ENCODE measurements around the gene SAT2. TPM values are rescaled to one million over a fixed set of nuclear protein-coding genes. Genes with fewer than 3 reads are reported as not detected.
"Not testable (repeated sequence)": the region's sequence is repeated elsewhere in the genome, so short reads cannot be mapped to it uniquely, and the experiment has no call there.

SAT2 gene
- total RNA-seq, 1 donor from 2014 or later: 89.1 TPM

DNA sequence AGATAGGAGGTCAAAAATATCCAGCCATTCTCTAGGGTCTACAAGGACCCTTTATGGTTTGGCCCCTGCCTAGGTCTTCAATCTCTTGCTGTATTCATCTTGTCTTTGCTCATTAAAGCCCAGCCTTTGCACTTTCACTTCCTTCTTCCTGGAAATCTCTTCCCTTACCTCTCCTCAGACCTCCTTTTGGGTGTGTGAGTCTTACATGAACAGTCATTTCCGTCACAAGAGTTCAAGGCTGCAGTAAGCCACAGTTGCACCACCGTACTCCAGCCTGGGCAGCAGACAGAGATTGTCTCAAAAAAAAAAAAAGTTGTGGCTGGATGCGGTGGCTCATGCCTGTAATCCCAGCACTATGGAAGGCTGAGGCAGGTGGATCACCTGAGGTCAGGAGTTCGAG is 17.2 kb upstream of the SAT2 start:
- no peak overlapping the region for H3K4me3 Mint-ChIP-seq
- H3K36me3 Mint-ChIP-seq (ENCODE audit: low read depth): no peaks in the 10 kb centered on the region
- peak overlapping the region; percentile 54 for H3K27ac Mint-ChIP-seq (ENCODE audit: unreplicated experiment)

DNA sequence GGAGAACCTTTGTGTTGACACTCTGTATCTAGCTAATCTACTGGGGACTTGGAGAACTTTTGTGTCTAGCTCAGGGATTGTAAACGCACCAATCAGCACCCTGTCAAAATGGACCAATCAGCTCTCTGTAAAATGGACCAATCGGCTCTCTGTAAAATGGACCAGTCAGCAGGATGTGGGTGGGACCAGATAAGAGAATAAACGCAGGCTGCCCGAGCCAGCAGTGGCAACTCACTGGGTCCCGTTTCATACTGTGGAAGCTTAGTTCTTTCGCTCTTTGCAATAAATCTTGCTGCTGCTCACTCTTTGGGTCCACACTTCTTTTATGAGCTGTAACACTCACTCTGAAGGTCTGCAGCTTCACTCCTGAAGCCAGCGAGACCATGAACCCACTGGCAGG is 14.0 kb upstream of the SAT2 start:
- not testable (repeated sequence) for H3K27me3 Mint-ChIP-seq (ENCODE audit: low read depth); H3K4me1 Mint-ChIP-seq; H3K4me3 Mint-ChIP-seq; H3K27ac Mint-ChIP-seq (ENCODE audit: unreplicated experiment); H3K9me3 Mint-ChIP-seq; H3K36me3 Mint-ChIP-seq (ENCODE audit: low read depth); DNase-seq (ENCODE audit: low read depth, low spot score)

More for the DNA sequence above, 17.2 kb upstream of the SAT2 start:
- H3K9me3 Mint-ChIP-seq: no peaks in the 10 kb centered on the region
- H3K27me3 Mint-ChIP-seq (ENCODE audit: low read depth): peaks cover 4% of the 10 kb centered on the region
- H3K4me1 Mint-ChIP-seq: peaks cover under 1% of the 10 kb centered on the region
- TF ChIP-seq, protein P1, sequence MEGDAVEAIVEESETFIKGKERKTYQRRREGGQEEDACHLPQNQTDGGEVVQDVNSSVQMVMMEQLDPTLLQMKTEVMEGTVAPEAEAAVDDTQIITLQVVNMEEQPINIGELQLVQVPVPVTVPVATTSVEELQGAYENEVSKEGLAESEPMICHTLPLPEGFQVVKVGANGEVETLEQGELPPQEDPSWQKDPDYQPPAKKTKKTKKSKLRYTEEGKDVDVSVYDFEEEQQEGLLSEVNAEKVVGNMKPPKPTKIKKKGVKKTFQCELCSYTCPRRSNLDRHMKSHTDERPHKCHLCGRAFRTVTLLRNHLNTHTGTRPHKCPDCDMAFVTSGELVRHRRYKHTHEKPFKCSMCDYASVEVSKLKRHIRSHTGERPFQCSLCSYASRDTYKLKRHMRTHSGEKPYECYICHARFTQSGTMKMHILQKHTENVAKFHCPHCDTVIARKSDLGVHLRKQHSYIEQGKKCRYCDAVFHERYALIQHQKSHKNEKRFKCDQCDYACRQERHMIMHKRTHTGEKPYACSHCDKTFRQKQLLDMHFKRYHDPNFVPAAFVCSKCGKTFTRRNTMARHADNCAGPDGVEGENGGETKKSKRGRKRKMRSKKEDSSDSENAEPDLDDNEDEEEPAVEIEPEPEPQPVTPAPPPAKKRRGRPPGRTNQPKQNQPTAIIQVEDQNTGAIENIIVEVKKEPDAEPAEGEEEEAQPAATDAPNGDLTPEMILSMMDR (conservative IDR thresholded peaks at IDR 0.05): no peak
- no peak for DNase-seq (ENCODE audit: low read depth, low spot score)

DNA sequence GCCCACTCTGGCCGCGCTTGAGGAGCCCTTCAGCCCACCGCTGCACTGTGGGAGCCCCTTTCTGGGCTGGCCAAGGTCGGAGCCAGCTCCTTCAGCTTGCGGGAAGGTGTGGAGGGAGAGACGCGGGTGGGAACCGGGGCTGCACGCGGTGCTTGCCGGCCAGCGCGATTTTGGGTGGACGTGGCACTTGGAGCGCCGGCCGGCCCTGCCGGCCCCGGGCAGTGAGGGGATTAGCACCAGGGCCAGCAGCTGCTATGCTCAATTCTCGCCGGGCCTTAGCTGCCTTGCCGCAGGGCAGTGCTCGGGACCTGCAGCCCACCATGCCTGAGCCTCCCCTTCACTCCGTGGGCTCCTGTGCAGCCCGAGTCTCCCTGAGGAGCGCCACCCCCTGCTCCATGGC is 13.2 kb upstream of the SAT2 start:
- DNase-seq (ENCODE audit: low read depth, low spot score): no peak
- TF ChIP-seq, protein P1 (conservative IDR thresholded peaks at IDR 0.05): no peak
- Mint-ChIP-seq H3K27ac (ENCODE audit: unreplicated experiment) (no peak overlapping the region), H3K36me3 (ENCODE audit: low read depth) (no peaks in the 10 kb centered on the region), H3K4me3 (no peak overlapping the region), H3K9me3 (no peaks in the 10 kb centered on the region), H3K27me3 (ENCODE audit: low read depth) (peaks cover 4% of the 10 kb centered on the region), H3K4me1 (peaks cover 7% of the 10 kb centered on the region)

GRCh38 chr17:7636163-7636562 is 8.5 kb upstream of the SAT2 start:
- peak overlapping the region; percentile 12 for H3K27ac Mint-ChIP-seq (ENCODE audit: unreplicated experiment)
- DNase-seq (ENCODE audit: low read depth, low spot score): no peak
- H3K27me3 Mint-ChIP-seq (ENCODE audit: low read depth): no peaks in the 10 kb centered on the region
- H3K9me3 Mint-ChIP-seq: no peaks in the 10 kb centered on the region
- H3K4me1 Mint-ChIP-seq: peaks cover 22% of the 10 kb centered on the region
- no peaks in the 10 kb centered on the region for H3K36me3 Mint-ChIP-seq (ENCODE audit: low read depth)
- no peak overlapping the region for H3K4me3 Mint-ChIP-seq
- TF ChIP-seq, protein P1 (conservative IDR thresholded peaks at IDR 0.05): no peak

GRCh38 chr17:7634384-7634783 is 6.8 kb upstream of the SAT2 start:
- peak; percentile 83 for DNase-seq (ENCODE audit: low read depth, low spot score)
- H3K9me3 Mint-ChIP-seq: no peaks in the 10 kb centered on the region
- TF ChIP-seq, protein P1 (conservative IDR thresholded peaks at IDR 0.05): peak; percentile 62
- H3K36me3 Mint-ChIP-seq (ENCODE audit: low read depth): no peaks in the 10 kb centered on the region
- H3K27ac Mint-ChIP-seq (ENCODE audit: unreplicated experiment): no peak overlapping the region
- H3K27me3 Mint-ChIP-seq (ENCODE audit: low read depth): no peaks in the 10 kb centered on the region
- H3K4me1 Mint-ChIP-seq: peaks cover 33% of the 10 kb centered on the region
- no peak overlapping the region for H3K4me3 Mint-ChIP-seq

GRCh38 chr17:7633093-7633492 is 5.5 kb upstream of the SAT2 start:
- no peak overlapping the region for H3K4me3 Mint-ChIP-seq
- no peak for DNase-seq (ENCODE audit: low read depth, low spot score)
- H3K36me3 Mint-ChIP-seq (ENCODE audit: low read depth): no peaks in the 10 kb centered on the region
- TF ChIP-seq, protein P1 (conservative IDR thresholded peaks at IDR 0.05): no peak
- no peak overlapping the region for H3K27ac Mint-ChIP-seq (ENCODE audit: unreplicated experiment)
- no peaks in the 10 kb centered on the region for H3K27me3 Mint-ChIP-seq (ENCODE audit: low read depth)
- H3K4me1 Mint-ChIP-seq: peaks cover 34% of the 10 kb centered on the region
- H3K9me3 Mint-ChIP-seq: no peaks in the 10 kb centered on the region

Measured in neural crest cell (in vitro differentiated cells).